ENCODE measurements around the gene SDHA.
"Not testable (repeated sequence)": the region's sequence is repeated elsewhere in the genome, so short reads cannot be mapped to it uniquely, and the experiment has no call there.

The SDHA gene

DNA sequence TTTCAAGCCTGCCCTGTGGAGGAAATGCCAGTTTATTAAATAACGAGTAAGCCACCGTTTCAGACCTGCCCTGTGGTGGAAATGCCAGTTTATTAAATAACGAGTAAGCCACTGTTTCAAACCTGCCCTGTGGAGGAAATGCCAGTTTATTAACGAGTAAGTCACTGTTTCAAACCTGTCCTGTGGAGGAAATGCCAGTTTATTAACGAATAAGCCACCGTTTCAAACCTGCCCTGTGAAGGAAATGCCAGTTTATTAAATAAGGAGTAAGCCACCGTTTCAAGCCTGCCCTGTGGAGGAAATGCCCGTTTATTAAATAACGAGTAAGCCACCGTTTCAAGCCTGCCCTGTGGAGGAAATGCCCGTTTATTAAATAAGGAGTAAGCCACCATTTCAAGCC, 33.9 kb downstream of the SDHA start:
- DNase-seq (ENCODE audit: low read depth in 4 of 4, low spot score in 1 of 4): not testable (repeated sequence)

DNA sequence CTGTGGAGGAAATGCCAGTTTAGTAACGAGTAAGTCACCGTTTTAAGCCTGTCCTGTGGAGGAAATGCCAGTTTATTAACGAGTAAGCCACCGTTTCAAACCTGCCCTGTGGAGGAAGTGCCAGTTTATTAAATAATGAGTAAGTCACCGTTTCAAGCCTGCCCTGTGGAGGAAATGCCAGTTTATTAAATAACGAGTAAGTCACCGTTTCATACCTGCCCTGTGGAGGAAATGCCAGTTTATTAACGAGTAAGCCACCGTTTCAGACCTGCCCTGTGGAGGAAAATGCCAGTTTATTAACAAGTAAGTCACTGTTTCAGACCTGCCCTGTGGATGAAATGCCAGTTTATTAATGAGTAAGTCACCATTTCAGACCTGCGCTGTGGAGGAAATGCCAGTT, 34.4 kb downstream of the SDHA start:
- no peak for DNase-seq (ENCODE audit: low read depth in 4 of 4, low spot score in 1 of 4)

DNA sequence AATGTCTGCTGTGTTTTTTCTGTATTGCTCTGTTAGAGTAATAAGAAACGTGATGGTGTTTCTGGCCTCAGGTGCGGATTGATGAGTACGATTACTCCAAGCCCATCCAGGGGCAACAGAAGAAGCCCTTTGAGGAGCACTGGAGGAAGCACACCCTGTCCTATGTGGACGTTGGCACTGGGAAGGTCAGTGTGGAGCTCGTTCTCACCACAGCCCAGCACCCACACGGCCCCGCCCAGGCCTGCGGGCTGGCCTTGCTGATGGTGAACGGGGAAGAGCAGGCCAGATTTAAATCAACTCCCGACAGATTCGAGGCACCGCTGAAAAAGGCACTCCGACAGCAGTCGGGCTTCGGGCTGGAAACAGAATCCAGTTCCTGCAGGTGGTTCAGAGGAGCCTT, 36.2 kb downstream of the SDHA start:
- DNase-seq (ENCODE audit: low read depth in 4 of 4, low spot score in 1 of 4): not testable (repeated sequence)

DNA sequence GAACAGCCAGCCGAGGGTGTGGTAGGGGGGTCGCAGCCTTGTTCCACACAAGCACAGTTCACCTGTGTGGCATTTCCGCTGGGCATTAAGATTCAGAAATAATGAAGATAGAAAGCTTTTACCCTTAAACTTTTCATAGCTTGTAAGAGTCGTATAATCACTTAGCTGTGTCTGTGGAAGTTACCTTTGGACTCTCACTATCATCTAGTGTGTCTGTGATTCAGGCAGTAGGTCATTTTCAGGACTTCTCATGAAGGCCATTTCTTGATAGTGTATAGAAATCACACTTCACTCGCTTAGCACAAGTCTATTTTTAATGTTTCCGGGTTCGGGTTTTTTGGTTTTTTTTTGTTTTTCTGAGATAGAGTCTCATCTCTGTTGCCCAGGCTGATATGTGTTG, 37.0 kb downstream of the SDHA start:
- not testable (repeated sequence) for DNase-seq (ENCODE audit: low read depth in 4 of 4, low spot score in 1 of 4)

DNA sequence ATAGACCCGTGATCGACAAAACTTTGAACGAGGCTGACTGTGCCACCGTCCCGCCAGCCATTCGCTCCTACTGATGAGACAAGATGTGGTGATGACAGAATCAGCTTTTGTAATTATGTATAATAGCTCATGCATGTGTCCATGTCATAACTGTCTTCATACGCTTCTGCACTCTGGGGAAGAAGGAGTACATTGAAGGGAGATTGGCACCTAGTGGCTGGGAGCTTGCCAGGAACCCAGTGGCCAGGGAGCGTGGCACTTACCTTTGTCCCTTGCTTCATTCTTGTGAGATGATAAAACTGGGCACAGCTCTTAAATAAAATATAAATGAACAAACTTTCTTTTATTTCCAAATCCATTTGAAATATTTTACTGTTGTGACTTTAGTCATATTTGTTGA, 38.2 kb downstream of the SDHA start:
- DNase-seq (ENCODE audit: low read depth in 4 of 4, low spot score in 1 of 4): not testable (repeated sequence)

DNA sequence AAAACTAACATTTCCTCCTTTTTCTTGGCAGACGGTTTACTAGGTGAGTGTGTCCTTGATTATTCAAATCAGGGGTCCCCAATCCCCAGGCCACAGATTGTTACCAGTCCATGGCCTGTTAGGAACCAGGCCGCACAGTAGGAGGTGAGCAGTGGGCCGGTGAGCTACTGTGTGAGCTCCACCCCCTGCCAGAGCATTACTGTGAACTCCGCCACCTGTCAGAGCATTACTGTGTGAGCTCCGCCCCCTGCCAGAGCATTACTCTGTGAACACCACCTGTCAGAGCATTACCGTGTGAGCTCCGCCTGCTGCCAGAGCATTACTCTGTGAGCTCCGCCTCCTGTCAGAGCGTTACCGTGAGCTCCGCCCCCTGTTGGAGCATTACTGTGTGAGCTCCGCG, 39.0 kb downstream of the SDHA start:
- no peak for DNase-seq (ENCODE audit: low read depth in 4 of 4, low spot score in 1 of 4)

DNA sequence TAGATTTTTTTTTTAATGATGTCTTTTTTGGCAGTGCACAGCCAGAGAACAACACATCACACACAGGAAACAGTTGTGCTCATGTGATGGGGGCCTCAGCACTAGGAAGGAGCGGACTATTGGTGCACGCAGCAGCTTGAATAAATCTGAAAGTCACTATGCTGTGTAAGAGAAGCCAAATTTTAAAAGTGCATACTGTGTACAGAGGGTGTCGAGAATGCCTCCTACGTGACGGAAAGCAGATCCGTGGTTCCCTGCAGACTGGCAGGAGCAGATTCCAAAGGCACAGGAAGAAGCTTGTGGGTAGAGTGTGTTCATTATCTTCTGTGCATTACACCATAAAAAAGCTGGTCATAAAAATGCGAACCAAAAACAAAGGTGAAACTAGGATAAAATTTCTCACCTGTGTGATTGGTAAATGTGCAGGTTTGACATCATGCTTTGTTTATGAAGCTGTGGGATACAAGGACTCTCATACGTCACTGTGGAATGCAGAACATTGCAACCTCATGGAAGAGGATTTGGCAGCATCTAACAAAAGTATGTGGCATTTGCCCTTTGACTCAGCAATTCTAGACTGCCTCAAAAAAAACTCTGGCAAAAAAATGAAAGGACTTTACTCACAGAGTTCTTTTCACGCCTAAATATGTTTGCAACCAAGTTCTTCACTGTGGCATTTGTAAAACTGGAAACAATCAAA, 45.3 kb downstream of the SDHA start:
- not testable (repeated sequence) for DNase-seq (ENCODE audit: low read depth in 4 of 4, low spot score in 1 of 4)

DNA sequence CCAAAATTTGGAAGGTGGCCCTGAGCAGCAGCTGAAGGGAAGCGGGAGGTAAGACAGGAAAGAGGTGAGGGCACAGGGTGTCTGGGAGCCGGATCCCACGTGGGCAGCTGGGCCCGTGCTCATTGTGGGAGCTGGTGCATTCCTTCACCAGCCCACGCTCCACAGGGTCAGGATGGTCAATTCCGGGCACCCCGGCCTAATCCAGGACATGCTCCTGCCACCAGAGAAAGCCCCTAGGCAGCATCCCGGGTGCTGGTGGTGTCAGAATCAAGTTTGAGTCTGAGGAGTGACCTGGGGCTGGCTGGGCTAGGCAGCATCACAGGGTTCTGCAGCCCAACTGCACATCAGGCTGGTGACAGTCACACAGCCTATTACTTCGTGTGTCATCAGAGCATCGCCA, 46.2 kb downstream of the SDHA start:
- DNase-seq (ENCODE audit: low read depth in 4 of 4, low spot score in 1 of 4): no peak

DNA sequence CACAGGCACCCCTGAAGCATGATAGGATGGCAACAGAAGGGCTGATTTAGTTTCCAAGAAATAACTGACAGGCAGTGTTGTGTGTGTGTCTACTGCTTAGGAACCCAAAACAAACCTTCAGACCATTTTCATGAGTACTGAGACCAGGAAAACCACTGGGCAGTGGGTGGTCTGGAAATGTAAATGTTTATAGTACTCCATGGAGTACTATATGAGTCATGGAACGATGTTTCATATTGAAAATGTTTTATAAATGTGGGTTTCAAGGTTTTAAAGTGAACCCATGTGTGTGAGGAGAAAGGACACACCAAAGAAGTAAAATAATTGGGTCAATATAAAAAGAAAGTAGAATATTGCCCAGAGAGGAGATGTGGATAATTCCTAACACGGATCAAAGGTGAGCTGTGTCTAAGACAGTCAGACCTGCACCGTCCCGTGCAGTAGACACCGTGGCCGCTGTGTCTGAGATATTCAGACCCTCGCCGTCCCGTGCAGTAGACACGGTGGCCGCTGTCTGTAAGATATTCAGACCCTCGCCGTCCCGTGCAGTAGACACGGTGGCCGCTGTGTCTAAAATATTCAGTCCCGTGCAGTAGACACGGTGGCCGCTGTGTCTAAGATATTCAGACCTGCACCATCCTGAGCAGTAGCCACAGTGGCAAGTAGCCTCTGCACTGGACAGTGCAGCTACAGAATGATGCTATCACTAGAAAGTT, 48.3 kb downstream of the SDHA start:
- not testable (repeated sequence) for DNase-seq (ENCODE audit: low read depth in 4 of 4, low spot score in 1 of 4)

DNA sequence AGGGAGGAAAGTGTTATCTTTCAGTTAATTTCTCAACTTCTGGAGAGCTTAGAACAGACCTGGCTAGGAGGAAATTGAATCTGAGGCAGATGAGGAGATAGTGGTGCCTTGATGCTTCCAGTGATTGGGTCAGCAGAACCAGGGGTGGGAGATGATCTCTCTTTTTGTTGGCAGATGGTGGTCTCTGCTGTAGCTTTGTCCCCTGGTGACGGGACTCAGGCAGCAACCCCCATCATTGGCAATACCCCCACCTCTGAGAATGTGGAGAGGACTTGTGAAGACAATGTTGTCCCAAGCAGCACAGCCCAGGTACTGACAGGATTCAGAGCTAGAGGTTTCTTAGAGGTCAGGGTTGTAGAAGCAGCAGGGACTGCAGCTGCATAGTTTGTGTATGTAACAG, 49.6 kb downstream of the SDHA start:
- DNase-seq (ENCODE audit: low read depth in 4 of 4, low spot score in 1 of 4): no peak

DNA sequence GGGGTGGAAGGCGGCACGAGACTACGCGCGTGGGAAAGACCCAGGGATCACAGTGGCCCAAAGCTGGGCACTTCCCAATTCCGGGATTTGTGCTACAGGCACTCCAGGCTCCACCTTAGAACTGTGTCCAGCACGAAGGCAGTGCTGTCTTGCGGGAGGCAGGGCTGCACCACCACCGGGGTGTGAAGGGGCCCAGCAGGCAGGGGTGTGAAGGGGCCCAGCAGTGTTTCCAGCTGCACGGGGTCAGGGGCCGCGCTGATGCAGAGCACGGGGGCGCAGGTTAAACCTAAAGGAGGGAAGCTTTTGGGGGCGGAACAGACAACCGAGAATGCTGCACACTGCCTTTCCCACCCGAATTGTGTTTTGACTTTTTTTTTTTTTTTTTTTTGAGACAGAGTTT, 52.2 kb downstream of the SDHA start:
- DNase-seq (ENCODE audit: low read depth in 4 of 4, low spot score in 1 of 4): no peak

DNA sequence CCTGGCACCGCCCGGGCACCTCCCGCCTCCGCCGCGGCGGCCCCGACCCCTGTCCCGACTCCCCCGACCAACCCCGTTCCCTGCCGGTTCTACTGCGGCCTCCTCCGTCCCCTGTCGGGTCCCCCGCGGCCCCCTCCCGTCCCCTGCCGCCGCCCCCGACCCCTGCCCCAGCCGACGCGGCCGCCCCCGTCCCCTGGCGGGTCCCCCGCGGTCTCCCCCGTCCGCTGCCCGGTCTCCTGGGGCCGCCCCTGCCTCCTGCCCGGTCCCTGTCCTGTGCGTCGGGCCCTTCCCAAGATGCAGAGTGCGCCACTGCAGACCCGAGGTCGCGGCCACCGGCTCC, 53.7 kb downstream of the SDHA start:
- not testable (repeated sequence) for DNase-seq (ENCODE audit: low read depth in 4 of 4, low spot score in 1 of 4)

DNA sequence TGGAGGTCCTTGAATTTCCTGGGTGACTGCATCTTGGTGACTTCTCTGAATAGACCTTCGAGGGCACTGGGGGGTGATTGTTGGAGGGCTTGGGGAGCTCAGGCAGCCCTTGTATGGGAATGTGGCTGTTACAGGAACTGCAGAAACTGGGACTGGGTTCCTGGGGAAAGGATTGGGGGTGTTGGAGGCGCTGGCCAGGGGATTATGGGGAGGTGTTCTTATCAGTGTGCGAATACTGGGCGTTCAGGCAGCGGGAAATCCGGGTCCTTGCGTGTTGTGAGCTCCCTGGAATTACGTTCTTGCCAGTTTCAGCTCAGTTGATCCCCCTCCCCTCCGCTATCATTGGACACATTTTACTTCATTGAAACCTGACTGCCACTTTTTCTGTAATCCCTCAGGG, 55.0 kb downstream of the SDHA start:
- not testable (repeated sequence) for DNase-seq (ENCODE audit: low read depth in 4 of 4, low spot score in 1 of 4)

DNA sequence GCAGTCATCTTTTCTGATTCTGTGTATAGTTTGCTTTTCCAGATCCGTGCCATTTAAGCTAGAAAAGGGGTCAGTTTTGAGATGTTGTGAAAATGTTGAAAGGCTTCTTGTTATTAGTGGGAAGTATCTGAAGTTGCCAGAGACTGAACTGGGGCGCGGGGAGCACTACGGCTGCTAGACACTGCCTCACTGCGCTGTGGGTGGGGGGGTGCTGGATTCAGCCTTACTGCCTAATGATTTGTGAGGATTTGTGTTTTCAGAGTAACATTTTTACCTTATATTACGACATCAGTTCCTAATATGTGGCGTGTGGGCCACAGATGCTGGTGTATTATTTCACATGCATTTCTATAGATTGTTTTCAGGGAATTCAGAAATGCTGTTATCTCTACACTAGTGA, 55.4 kb downstream of the SDHA start:
- not testable (repeated sequence) for DNase-seq (ENCODE audit: low read depth in 4 of 4, low spot score in 1 of 4)

DNA sequence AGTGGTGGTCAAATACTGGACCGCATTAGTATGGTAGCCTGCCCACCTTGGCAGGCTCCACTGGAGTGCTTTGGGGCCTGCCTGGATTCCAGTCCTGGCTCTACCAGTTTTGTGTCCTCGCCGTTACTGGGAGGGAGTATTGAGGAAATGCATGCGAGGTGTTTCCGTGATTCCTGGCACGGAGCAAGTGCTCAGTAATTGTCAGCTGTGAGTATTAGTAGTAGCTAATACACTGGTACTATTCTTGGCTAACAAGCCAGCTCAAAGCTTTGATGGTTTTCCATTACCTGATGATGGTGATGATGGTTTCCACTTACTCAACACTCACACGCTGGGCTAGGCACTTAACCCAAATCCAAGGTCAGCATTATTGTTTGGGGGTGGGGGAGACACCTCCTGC, 56.2 kb downstream of the SDHA start:
- not testable (repeated sequence) for DNase-seq (ENCODE audit: low read depth in 4 of 4, low spot score in 1 of 4)

DNA sequence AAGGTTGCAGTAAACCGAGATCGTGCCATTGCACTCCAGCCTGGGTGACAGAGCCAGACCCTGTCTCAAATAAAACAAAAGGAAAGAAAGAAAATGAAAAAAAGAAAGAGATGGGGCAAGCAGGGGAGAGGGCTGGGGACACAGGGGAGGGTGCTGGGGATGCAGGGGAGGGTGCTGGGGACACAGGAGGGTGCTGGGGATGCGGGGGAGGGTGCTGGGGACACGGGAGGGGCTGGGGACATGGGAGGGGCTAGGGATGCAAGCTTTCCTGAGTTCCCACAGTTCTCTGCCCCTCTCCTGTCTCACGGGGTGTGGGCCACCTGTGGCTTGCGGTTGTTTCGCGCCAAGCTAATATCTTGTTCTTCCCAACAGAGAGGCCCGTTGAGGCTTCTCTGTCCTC, 60.5 kb downstream of the SDHA start:
- DNase-seq (ENCODE audit: low read depth in 4 of 4, low spot score in 1 of 4): no peak

DNA sequence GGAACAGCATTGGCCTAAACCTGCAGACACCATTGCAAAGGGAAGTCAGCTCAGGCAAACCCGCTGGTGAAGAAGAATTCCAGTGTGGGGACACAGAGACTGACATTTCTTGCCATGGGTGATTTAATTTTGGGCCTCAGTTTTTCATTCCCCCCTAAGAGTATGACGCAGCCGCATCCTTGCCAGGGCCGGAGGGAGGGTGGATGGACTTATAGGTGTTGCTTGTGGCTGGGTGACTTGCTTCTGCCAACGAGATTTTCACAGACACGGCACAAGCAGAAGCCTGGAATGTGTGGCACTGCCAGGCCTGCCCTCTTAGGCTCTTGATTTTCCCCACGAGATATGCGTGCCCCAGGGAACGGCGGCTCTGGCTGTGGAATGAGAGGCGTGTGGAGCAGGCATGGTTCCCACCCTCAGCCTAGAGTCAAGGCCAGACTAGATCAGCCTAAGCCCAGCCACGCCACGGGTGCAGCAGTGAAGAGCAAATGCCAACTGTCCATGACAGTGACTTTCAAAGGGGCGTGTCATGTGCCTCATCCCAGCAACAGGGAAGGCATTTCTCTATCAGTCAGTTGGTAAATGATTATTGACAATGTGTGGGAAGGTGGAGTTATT, 61.0 kb downstream of the SDHA start:
- not testable (repeated sequence) for DNase-seq (ENCODE audit: low read depth in 4 of 4, low spot score in 1 of 4)

DNA sequence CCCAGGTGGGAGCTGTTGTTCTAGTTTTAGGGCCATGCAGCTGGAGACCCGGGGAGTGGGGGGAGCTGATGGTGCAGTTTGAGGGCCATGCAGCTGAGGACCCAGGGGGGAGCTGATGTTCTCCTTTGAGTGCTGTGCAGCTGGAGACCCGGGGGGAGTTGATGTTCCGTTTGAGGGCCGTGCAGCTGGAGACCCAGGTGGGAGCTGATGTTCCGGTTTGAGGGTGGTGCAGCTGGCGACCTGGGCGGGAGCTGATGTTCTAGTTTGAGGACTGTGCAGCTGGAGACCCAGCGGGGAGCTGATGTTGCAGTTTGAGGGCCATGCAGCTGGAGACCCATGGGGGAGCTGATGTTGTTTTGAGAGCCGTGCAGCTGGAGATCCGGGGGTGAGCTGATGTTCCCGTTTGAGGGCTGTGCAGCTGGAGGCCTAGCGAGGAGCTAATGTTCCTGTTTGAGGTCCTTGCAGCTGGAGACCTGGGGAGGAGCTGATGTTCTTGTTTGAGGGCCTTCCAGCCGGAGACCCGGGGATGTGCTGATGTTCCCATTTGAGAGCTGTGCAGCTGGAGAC, 68.0 kb downstream of the SDHA start:
- DNase-seq (ENCODE audit: low read depth in 4 of 4, low spot score in 1 of 4): no peak

DNA sequence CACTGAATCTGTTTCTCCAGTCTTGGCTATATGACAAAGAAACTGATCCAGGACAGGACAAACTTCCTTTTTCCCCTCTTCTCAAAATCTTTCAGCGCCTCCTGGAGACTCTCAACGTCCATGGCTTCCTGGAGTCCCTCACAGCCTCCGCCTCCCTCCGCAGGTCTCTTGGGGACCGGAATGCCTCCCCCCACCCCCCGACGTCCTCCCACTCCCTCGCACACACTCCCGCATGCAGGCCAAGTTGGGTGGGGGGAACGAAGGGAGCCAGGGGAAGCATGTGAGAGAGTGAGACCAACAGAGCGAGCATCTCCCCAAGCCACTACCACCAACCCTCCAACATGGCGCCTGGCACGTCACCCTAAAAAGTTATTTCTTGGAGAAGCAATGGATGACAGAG, 72.1 kb downstream of the SDHA start:
- DNase-seq (ENCODE audit: low read depth in 4 of 4, low spot score in 1 of 4): not testable (repeated sequence)

DNA sequence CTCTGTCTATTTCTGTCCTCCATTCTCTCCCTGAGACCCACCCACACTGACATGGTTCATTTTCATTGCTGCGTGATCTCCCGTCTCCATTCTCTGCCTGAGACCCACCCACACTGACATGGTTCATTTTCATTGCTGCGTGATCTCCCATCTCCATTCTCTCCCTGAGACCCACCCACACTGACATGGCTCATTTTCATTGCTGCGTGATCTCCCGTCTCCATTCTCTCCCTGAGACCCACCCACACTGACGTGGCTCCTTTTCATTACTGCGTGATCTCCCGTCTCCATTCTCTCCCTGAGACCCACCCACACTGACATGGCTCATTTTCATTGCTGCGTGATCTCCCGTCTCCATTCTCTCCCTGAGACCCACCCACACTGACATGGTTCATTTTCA, 73.2 kb downstream of the SDHA start:
- DNase-seq (ENCODE audit: low read depth in 4 of 4, low spot score in 1 of 4): not testable (repeated sequence)

DNA sequence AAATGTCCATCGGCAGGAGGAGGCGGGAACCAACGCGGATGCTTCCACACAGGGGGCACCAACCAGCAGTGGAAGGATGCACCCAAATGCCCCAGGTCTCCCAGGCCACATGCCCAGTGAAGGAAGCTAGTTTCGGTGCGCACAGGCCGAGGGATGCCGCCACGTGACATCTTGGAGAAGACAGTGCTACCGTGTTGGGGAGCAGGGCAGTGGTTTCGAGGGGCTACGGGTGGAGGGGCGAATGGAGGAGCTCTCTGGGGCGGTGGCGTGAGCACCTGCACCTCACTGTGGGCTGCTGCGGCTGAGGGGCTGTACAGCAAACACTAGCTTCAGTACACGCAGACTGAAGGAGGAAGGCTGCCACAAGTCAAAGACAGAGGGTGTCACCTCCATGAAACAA, 76.7 kb downstream of the SDHA start:
- not testable (repeated sequence) for DNase-seq (ENCODE audit: low read depth in 4 of 4, low spot score in 1 of 4)

DNA sequence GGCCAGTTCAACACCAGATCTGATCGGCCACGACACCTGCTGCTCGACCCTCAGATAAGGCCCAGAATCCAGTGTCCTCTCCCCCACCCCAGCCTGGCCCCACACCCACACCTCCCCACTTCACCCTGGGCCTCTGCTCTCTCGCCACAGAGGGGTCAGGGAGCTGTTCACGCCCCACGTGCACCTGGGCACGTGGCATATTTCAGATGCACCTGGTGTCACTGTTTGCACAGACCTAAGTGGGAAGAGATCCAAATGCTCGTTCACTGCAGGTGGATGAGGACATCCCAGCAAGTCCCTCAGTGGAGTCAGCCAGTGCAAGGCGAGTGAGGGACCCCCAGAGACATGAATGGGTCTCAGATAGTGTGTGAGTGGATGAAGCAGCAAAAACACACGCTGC, 78.1 kb downstream of the SDHA start:
- not testable (repeated sequence) for DNase-seq (ENCODE audit: low read depth in 4 of 4, low spot score in 1 of 4)

All from stimulated activated CD4-positive, alpha-beta T cell treated with anti-CD3 and anti-CD28 coated beads, Interleukin-1b, Interleukin-23, amount 100 ng/mL, for 24 hours (primary cell).